Subcutaneous adipose tissue (tissue), 4 donors: ENCODE measurements around the gene SPAG9. TPM values are rescaled to one million over a fixed set of nuclear protein-coding genes. Genes with fewer than 3 reads are reported as not detected.

Source experiments
- total RNA-seq, 4 donors: library from RNA; depleted of rRNA; stranded (reverse); fragments of >200 nt; gene quantifications; one replicate each; pipeline ENCODE4 v1.1.0, GENCODE V29; 2016
- TF ChIP-seq, protein P1 (sequence below): fragments of 450-650 bp; IDR thresholded peaks from one replicate; pipeline ENCODE4 v1.5.1; 2016; ENCODE audit warnings: low read depth, mild to moderate bottlenecking, control low read depth, antibody characterized with exemption, moderate library complexity

The SPAG9 gene
- total RNA-seq, 4 donors from 2014 or later, result 135 to 153 (median 150) TPM

DNA sequence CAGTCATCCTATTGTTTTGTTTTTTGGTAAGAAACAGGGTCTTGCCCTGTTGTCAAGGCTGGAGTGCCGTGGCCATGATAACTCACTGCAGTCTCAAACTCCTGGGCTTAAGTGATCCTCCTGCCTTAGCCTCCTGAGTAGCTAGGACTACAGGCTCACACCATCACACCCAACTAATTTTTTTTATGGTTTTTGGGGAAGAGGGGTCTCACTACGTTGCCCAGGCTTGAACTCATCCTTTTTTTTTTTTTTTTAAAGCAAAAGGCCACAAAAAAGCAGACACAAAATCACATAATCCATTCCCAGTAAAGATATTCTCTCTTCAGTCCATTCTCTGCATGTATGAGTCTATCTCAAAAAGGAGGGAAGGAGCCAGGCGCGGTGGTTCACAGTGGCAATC, 5.5 kb downstream of the SPAG9 start:
- TF ChIP-seq, protein P1, sequence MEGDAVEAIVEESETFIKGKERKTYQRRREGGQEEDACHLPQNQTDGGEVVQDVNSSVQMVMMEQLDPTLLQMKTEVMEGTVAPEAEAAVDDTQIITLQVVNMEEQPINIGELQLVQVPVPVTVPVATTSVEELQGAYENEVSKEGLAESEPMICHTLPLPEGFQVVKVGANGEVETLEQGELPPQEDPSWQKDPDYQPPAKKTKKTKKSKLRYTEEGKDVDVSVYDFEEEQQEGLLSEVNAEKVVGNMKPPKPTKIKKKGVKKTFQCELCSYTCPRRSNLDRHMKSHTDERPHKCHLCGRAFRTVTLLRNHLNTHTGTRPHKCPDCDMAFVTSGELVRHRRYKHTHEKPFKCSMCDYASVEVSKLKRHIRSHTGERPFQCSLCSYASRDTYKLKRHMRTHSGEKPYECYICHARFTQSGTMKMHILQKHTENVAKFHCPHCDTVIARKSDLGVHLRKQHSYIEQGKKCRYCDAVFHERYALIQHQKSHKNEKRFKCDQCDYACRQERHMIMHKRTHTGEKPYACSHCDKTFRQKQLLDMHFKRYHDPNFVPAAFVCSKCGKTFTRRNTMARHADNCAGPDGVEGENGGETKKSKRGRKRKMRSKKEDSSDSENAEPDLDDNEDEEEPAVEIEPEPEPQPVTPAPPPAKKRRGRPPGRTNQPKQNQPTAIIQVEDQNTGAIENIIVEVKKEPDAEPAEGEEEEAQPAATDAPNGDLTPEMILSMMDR, result no peak

DNA sequence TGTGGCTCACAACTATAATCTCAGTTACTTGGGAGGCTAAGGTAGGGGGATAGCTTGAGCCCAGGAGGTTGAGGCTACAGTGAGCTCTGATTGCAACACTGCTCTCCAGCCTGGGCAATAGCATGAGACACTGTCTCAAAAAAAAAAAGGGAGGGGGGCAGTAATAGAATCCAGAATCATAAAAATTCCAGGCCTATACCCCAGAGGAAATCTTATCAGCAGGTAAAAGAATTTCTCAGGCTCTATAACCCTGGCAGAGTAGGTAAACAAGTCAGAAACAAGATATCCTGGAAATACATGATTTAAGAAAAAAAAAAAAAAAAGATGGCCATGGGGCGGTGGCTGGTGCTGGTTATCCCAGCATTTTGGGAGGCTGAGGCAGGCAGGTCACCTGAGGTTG, 12.9 kb downstream of the SPAG9 start:
- TF ChIP-seq, protein P1, result no peak

DNA sequence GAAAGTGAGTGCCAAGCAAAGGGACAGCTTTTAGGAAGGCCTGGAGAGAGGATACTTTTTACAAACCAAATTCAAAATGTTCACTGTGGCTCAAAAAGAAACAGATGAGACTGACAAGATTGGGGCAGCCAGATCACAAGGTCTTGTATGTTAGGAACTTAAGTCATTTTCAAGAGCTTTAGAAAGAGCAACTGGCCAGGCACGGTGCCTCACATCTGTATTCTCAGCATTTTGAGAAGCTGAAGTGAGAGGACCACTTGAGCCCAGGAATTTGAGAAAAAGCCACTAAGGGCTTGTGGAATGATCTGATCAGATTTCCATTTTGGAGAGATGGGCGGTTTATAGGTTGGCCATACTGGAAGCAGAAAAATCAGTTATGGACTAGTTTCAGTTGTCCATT, 17.2 kb downstream of the SPAG9 start:
- TF ChIP-seq, protein P1, result no peak

DNA sequence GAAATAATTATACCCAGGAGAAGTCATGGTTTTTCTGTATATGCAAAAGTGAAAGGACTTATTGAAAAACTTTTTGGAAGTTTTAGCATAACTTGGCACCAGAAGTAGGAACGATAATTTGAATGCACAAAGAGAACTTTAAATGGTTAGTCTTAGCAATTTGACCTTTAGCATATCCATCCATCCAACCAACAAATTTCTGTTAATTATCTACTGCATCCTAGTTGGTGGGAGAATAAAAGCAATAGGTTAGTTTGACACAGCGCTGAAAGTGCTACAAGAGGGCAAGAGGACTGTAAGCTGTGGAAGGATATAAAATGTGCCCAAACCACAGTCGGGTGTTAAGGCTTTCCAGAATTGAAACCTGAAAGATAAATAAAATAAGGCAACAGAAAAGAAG, 17.6 kb downstream of the SPAG9 start:
- TF ChIP-seq, protein P1, result no peak

DNA sequence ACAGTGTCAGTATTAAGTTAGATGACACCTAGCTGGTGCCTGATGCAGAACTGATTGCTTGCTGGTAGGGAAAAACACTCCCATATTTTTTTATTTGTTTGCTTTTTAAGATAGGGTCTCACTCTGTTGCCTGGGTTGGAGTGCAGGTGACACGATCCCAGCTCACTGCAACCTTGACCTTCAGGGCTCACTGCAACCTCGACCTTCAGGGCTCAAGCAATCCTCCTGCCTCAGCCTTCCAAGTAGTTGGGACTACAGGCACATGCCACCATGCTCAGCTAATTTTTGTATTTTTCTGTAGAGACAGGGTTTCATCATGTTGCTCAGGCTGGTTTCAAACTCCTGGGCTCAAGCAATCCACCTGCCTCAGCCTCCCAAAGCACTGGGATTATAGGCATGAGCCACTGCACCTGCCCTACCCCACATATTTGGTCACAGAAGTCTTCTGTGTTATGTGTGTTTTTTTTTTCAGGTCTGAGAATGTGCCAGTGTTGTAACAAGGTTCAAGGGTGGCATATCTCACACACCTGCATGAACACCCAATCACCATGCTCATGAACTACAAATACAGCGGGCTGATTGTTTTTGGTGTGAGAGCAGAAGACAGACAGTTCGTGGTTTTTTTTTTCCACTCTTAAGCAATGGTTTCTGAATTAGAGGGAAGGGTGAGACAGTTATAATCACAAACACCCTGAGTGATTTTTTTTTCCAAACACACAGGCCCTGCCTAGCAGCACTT, 22.8 kb downstream of the SPAG9 start:
- TF ChIP-seq, protein P1, result no peak

DNA sequence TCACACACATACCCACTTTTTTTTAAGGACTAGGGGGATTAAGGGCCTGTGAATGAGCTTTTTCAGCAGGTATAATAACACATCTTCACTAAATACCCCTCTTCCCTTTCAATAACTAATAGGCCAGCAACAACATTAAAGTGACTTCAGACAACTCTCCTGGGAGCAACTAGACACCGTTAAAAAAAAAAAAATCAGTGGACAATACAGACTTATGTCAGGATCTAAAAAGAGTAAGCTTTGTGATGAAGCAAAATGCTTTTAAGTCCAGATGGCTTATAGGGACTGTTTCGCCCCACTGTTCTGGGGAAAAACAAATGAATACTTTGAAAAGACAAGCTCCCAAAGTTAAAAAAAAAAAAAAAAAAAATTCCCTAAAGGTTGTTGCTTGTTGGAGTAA, 29.0 kb downstream of the SPAG9 start:
- TF ChIP-seq, protein P1, result no peak

DNA sequence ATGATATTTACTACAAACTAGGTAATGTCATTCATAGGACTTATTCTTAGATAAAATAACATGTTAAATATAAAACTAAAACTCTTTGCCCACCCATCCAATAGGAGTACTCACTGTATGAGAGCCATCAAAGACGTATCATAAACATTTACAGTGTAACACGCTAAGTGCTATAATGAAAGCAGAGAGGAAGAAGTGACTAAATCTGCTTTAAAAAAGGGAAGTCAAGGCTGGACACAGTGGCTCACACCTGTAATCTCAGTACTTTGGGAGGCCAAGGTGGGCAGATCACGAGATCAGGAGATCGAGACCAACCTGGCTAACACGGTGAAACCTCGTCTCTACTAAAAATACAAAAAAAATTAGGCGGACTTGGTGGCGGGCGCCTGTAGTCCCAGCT, 32.4 kb downstream of the SPAG9 start:
- TF ChIP-seq, protein P1, result no peak
